ENCODE measurements around the gene EHD3.

EHD3 gene

DNA sequence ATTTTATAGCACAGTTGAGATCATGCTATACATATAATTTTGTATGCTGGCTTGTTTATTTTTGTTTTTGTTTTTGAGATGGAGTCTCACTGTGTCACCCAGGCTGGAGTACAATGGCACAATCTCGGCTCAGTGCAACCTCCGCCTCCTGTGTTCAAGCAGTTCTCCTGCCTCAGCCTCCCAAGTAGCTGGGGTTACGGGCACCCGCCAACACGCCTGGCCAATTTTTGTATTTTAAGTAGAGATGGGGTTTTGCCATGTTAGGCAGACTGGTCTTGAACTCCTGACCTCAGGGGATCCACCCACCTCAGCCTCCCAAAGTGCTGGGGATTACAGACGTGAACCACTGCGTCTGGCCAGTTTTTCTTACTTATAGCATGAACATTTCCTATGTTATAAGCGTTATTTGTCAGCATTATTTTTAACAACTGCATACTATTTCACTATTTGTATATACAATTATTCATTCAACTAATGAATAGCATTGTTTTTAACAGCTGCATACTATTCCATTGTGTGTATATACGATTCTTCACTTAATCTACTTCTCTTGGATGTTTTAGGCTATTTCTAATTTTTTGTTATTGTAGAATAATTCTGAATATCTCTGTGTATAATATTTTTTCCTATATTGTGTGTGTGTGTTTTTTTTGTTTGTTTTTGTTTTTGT lies 3.5 kb downstream of the EHD3 start:
- no peak for DNase-seq

- DNase-seq, result no peak
Observed at GRCh38 chr2:31238126-31238905, 4.4 kb downstream of the EHD3 start.

DNA sequence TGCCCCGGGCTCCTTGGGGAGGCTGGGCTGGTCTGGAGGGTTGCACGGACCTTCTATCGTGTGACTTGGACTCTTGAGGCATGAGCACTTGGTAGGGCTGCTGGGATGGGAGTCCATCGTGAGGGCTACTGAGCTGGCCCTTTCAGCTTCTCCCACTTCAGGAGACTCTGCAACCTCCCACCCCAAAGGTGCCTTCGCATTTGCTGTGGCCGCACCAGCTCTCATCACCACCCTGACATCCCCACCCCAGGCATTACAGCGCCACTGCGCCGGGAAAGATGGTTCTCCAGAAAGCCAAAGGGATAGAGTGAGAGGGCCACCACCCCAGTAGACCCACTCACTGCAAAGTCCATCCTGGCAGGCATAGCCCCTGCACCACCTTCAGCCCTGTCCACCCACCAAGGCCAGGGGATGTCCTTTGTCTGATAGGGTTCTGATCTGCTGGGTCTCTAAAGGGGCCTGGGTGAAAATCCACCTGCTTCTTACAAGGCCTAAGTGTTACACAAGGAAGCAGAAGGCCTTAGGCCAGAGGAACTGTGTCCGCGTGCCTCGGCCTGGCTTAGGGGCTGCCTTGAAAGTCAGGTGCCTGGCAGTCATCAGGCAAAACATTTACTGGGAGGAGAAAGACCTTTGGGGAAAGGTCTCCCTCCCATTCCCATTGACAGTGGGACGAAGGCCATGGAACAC lies 5.1 kb downstream of the EHD3 start:
- no peak for DNase-seq

- no peak for DNase-seq
Observed at GRCh38 chr2:31239593-31240177, 5.7 kb downstream of the EHD3 start.

GRCh38 chr2:31240381-31241365 lies 6.7 kb downstream of the EHD3 start:
- no peak for DNase-seq

GRCh38 chr2:31241625-31242270 lies 7.8 kb downstream of the EHD3 start:
- no peak for DNase-seq

- no peak for DNase-seq
Observed at GRCh38 chr2:31243053-31243452, 9.1 kb downstream of the EHD3 start.

GRCh38 chr2:31244101-31244500 lies 10.1 kb downstream of the EHD3 start:
- no peak for DNase-seq

GRCh38 chr2:31246184-31246852 lies 12.4 kb downstream of the EHD3 start:
- no peak for DNase-seq

DNA sequence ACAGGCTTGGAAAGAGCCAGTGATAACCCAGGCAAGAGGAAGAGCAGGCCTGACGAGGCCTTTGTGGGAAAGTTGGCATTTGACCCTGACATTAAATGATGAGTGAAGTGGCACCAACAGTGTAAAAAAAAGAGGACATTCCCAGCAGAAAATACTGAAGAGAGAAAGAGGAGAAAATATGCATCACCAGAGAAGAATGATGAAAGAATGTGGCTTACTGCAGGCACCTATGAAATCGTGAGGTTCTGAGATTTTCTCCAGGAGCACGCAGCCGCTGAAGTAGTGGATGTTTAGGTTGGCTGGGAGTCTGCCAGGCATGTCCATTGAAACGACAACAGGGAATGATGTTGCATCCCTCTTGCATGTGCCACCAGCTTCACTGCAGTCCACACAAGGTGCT lies 13.8 kb downstream of the EHD3 start:
- DNase-seq, result no peak

- no peak for DNase-seq
Observed at GRCh38 chr2:31248139-31248538, 14.2 kb downstream of the EHD3 start.

DNA sequence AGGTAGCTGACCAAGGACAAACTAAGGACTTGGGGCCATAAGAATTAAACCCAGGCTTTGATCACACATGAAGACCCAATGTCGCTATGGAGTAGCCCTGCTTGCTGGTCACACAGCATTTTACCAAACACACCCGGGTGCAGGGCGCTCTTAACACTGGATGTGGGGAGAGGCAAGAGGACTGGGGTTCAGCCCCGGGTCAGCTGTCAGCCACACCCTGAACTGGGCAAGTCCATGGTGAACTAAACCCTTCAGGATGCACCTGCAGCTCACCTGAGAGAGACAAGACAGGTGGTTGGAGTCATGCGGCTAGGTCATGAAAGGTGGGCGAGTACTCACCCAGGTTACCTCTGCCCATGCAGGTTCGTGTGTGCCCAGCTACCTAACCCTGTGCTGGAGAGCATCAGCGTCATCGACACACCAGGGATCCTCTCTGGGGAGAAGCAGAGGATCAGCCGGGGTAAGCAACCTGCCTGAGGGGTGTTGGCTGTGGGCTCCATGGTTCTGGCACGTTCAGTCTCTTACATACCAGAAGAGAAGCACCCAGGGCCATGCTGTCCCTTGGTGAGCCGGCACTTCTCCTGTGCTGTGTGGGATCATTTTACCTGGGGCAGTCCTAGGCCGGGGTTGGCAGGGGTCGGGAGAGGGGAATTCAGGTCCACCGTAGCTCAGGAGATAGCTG lies 15.2 kb downstream of the EHD3 start:
- no peak for DNase-seq

DNA sequence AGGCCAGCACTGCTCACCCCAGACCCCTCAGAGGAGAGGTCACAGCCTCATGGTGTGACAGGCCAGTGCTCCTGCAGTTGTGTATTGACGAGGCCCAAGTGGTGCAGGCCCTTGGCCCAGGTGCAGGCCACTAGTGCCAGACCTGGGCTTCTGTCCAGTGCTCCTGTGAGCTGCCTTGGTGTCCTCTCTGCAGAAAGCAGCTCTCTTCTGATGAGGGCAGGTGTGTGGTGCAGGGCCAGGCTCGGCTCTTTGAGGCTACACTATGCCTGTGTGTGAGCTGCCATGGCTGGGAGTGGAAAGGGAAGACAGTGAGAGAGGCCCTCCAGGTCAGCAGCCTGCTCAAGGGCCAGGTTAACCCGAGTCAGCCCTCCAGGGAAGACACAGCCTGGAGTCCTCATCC lies 17.1 kb downstream of the EHD3 start:
- no peak for DNase-seq

GRCh38 chr2:31251851-31252250 lies 17.9 kb downstream of the EHD3 start:
- DNase-seq, result no peak

GRCh38 chr2:31253356-31254131 lies 19.6 kb downstream of the EHD3 start:
- no peak for DNase-seq

GRCh38 chr2:31254237-31255203 lies 20.6 kb downstream of the EHD3 start:
- no peak for DNase-seq

DNA sequence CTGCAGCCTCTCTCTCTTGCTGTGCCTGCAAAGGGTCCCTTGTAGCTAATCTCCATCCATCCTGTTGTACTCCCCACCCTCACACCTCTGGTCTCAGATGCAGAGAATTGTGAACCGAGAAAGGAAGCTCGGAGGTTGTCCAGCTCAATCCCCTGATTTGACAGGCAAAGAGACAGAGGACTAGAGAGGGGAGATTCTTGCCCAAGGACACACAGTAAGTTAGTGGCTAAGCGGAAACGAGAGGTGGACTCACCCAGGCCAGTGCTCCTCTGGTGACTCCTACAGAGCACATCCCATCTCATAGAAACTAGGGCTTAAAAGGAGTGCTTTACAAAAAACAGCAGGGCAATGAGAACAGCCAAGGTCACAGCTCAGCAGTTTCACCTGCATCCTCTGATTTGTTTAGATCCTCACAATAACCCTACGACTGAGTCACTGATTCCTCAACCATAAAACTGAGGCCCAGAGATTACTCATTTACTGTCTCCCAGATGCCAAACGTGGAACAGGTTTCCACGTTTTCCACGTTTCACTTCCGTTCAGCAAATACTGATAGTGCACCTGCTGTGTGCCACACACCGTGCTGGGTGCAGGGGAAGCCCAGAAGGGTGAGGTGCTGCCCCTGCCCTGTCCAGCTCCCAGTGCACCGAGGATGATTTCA lies 22.1 kb downstream of the EHD3 start:
- no peak for DNase-seq
